SHP77 (cell line): ENCODE data around the gene ZBTB21.

Source experiments
- DNase-seq, 2 experiments: peaks; one replicate each; lab custom pipeline; 2025; lab: John Stamatoyannopoulos, UW

The ZBTB21 gene

GRCh38 chr21:42039911-42040351 lies 29.8 kb upstream of the ZBTB21 start:
- peak in 1 of 2 experiments; percentile 23 for DNase-seq

- no peak for DNase-seq
Observed at GRCh38 chr21:42039470-42039901, 29.3 kb upstream of the ZBTB21 start.

DNA sequence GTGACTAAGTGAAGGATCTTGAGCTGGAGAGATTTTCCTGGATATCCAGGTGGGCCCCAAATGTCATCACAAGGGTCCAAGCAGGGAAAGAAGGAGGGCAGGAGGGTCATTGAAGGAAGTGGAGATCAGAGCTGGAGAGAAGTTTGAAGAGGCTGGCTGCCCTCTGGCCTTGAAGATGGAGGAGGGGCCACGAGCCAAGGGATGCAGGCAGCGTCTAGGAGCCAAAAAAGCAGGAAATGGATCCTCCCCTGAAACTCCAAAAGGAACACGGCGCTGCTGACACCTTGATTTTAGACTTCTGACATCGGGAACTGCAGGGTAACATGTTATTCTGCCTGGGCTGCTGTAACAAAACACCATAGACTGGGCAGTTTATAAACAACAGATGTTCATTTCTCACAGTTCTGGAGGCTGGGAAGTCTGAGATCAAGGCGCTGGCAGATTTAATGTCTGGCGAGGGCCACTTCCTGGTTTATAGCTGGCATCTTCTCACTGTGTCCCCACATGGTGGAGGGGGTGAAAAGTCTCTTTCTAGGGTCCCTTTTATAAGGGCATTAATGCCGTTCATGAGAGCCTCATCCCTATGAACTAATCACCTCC lies 28.8 kb upstream of the ZBTB21 start:
- no peak for DNase-seq

- DNase-seq, result no peak
Observed at GRCh38 chr21:42038393-42038792, 28.2 kb upstream of the ZBTB21 start.

DNA sequence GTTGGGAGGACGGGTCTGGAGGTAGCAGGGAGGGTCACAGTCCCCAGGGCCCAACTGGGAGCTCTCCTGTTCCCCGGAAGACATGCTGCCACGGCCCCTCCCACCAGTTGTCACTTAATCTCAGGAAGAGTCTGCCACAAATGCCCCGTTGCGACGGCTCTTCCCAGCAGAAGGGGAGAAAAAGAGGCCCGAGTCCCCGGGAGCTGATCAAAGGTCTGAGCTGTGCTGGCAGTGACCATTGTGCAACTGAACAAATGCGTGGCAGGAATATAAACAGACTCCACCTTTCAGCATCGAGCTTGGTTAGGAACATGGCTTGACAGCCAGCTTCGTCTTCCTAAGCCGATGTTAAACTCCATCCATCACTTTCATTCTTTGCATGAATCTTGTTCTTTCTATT lies 27.8 kb upstream of the ZBTB21 start:
- no peak for DNase-seq

DNA sequence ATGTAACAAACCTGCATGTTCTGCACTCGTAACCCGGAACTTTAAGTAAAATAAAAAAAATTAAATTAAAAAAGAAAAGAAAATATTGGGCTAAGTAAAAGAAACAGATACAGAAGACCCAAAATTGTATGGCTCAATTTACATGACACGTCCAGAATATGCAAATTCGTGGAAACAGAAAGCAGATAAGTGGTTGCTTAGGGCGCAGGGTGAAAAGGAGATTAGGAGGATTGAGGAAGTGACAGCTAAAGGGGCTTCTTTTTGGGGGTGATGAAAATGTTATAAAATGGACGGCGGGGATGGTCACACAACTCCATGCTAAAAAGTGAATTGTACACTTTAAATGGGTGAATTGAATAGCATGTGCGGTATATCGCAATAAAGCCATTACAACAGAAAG lies 27.4 kb upstream of the ZBTB21 start:
- DNase-seq, result no peak

- DNase-seq, result no peak
Observed at GRCh38 chr21:42036313-42036712, 26.2 kb upstream of the ZBTB21 start.

DNA sequence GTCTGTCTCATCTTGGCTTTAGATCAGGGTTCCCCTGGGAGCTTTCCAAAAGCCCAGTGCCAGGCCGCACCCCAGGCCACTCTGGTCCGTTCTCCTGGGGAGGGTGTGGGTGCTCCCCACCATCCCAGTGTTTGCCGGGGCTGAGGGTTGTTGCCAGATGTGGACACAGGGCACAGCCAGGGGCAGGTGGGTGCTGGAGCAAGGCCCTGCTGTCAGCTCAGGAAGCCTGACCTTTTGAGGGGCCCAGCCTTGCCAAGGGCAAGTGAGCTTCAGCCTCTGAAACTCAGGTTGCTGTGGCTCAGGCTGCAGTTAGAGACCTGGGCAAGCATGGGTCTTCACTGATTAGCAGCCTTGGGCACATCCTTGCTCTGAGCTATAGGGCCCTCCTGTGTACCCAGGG lies 22.8 kb upstream of the ZBTB21 start:
- DNase-seq, result no peak

GRCh38 chr21:42032266-42032665 lies 22.1 kb upstream of the ZBTB21 start:
- DNase-seq, result no peak

DNA sequence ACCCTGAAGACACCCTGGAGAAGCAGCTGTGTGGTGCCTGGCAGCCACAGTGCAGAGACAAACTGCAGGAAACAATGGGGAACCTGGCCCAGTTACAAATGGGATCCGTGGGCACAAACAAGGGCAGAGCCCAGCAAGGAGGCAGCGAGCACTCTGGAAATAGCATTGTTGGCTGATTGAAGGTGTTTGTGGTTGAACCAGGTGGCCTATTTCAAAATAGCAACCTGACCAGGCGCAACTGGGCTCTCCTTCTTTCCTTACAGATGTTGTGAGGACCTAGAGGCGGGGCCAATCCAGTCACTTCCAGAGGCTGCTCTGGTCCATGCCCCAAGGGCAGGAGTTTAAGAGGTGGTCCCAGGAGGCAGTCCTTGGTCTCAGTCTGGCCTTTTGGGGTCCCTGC lies 21.7 kb upstream of the ZBTB21 start:
- no peak for DNase-seq

DNA sequence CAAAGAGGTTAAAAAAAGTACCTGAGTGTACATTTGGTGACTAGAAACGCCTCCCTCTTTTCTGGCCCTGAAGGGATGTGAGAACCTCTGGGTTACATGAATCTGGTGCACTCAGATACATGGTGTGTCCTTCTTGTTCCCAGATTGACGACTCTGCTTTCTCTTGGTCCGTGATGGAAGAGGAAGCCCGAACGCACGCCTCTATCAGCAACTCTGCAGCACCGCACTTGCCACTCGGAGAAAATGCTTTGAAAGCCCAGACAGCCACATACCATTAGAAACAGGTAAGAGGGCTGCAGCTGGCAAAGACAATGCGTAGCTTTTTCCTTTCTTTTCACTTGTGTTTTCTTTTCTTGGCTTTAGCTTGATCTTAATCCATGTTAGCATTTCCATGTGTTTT lies 21.1 kb upstream of the ZBTB21 start:
- no peak for DNase-seq

- DNase-seq, result no peak
Observed at GRCh38 chr21:42030311-42030710, 20.2 kb upstream of the ZBTB21 start.

- no peak for DNase-seq
Observed at GRCh38 chr21:42028766-42029425, 18.7 kb upstream of the ZBTB21 start.

DNA sequence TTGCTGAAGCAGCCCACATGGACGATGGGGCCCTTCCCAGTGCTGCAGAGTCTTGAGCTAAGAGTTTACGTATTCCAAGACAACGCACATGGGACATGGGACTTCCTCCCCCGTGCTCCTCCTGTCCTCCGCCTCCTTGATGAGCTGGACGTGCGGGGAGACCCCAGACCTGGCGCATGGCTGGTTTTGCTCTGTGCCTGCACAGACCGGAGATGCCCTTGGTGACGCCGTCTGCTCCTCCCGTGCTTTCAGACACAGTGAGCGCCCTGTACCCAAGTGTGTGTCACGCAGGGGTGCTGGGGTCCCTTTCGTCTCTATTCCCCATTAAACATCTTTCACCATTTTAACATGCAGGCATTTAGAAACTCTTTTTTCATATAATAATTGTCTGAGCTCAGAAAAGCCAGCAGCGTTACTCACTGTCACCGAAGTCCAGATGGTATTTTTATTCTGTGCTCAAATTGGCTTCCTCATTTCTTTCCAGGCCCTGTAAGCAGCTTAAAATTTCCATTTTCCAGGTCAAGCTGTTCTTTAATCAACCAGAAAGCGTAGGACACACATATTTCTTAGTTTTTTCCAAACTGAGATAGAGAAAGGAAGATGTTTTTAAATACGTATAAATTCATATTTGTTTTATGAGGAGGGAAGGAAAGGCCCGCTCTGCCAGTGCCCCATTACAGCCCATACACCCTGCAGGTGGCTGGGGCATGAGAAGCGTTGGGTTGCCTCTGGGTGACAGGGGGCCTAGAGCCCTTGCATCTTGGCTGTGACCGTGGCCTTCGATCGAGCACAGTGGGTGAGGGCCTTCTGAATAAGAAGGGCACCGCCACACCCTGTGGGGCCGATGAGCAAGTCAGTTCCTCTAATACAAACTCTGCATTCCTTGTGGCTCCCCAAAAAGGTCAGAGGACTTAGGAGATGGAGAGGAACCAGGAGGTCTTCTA lies 17.9 kb upstream of the ZBTB21 start:
- DNase-seq, result no peak

DNA sequence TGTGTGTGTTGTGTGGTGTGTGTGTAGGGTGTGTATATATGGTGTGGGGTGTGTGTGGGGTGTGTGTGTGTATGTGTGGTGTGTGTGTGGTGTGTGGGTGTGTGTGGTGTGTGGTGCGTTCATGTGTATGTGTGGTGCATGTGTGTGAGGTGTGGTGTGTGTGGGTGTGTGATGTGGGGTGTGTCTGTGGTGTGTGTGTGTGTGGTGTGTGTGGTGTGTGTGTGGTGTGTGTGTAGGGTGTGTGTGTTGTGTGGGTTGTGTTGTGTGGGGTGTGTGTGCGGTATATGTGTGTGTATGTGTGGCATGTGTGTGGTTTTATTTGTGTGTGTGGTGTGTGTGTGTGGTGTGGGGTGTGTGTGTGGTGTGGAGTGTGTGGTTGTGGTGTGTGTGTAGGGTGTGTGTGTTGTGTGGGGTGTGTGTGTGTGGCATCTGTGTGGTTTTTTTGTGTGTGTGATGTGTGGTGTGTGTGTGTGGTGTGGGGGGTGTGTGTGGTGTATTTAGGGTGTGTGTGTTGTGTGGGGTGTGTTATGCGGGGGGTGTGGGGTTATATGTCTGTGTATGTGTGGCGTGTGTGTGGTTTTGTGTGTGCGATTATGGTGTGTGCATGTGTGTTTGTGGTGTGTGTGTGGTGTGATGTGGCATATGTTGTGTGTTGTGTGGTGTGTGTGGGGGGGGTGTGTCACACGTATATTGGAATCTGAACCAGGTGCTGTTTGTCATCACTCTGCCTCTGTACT lies 17.1 kb upstream of the ZBTB21 start:
- no peak for DNase-seq

GRCh38 chr21:42026082-42026435 lies 15.9 kb upstream of the ZBTB21 start:
- no peak for DNase-seq

- DNase-seq, result no peak
Observed at GRCh38 chr21:42025376-42026081, 15.4 kb upstream of the ZBTB21 start.

DNA sequence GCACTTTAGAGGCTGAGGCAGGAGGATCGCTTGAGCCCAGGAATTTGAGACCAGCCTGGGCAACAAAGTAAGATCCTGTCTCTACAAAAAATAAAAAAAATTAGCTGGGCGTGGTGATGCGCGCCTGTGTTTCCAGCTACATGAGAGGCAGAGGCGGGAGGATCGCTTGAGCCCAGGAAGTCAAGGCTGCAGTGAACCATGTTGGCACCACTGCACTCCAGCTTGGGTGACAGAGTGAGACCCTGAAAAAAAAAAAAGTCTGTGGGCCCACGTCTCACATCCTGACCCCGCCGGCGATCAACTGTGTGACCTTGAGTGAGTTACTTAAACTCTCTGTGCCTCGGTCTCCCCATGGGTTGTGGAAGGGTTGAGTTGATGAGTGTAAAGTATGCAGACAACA lies 12.7 kb upstream of the ZBTB21 start:
- DNase-seq, result no peak

- DNase-seq, result no peak
Observed at GRCh38 chr21:42022091-42022430, 11.9 kb upstream of the ZBTB21 start.

DNA sequence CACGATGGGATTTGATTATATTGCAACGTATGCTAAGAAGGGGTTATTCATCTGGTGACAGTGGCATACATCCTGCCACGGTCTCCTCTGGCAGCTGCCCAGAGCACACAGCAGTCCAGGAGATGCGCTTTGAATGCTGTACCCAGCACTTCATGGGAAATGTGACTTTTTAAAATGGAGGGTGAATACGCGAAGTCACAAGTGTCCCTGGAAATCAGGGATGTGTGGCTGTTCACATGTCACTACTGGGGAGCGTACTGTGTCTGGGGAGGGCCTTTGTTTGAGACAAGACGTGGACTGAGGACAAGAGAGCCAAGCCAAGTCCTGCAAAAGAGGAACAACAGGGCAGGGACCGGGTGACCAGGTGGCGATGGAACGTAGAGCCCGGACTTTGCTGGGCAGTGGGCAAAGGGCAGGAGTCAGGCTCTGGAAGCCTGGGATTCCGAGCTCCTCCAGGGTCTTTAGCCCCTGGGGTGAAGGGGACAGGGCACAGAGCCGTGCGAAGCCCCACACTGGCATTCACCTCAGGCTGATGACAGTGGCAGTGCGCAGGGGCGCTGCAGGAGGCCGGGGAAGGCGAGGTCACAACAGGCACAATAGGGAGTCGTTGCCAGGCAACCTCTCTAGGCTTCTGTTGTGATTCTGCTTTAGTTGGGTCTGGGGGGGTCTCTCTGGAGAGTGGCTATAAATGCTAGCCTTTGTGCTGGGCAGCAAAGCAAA lies 11.4 kb upstream of the ZBTB21 start:
- peak in 1 of 2 experiments; percentile 1 for DNase-seq

- DNase-seq, result no peak
Observed at GRCh38 chr21:42019706-42020105, 9.5 kb upstream of the ZBTB21 start.
